ENCODE data around the gene ADAM11. TPM values are rescaled to one million over a fixed set of nuclear protein-coding genes. Genes with fewer than 3 reads are reported as not detected.

ADAM11 gene
- total RNA-seq, 1 donor from 2014 or later: 0.62 TPM

GRCh38 chr17:44826123-44826790 is 67.5 kb downstream of the ADAM11 start:
- Mint-ChIP-seq H3K27me3 (ENCODE audit: unreplicated experiment) (peaks cover 4% of the 10 kb centered on the region), H3K36me3 (ENCODE audit: low read depth, unreplicated experiment) (no peaks in the 10 kb centered on the region), H3K9me3 (ENCODE audit: unreplicated experiment) (no peaks in the 10 kb centered on the region), H3K4me3 (ENCODE audit: unreplicated experiment) (no peak overlapping the region), H3K27ac (ENCODE audit: unreplicated experiment) (no peak overlapping the region), H3K4me1 (ENCODE audit: unreplicated experiment) (peaks cover 6% of the 10 kb centered on the region)
- TF ChIP-seq, protein P1, sequence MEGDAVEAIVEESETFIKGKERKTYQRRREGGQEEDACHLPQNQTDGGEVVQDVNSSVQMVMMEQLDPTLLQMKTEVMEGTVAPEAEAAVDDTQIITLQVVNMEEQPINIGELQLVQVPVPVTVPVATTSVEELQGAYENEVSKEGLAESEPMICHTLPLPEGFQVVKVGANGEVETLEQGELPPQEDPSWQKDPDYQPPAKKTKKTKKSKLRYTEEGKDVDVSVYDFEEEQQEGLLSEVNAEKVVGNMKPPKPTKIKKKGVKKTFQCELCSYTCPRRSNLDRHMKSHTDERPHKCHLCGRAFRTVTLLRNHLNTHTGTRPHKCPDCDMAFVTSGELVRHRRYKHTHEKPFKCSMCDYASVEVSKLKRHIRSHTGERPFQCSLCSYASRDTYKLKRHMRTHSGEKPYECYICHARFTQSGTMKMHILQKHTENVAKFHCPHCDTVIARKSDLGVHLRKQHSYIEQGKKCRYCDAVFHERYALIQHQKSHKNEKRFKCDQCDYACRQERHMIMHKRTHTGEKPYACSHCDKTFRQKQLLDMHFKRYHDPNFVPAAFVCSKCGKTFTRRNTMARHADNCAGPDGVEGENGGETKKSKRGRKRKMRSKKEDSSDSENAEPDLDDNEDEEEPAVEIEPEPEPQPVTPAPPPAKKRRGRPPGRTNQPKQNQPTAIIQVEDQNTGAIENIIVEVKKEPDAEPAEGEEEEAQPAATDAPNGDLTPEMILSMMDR (IDR thresholded peaks at IDR 0.05; ENCODE audit: unreplicated experiment): no peak
- DNase-seq (ENCODE audit: low spot score): no peak

- DNase-seq (ENCODE audit: low spot score): no peak
- peaks cover 6% of the 10 kb centered on the region for H3K4me1 Mint-ChIP-seq (ENCODE audit: unreplicated experiment)
- no peak overlapping the region for H3K4me3 Mint-ChIP-seq (ENCODE audit: unreplicated experiment)
- no peaks in the 10 kb centered on the region for H3K36me3 Mint-ChIP-seq (ENCODE audit: low read depth, unreplicated experiment)
- H3K9me3 Mint-ChIP-seq (ENCODE audit: unreplicated experiment): no peaks in the 10 kb centered on the region
- TF ChIP-seq, protein P1 (IDR thresholded peaks at IDR 0.05; ENCODE audit: unreplicated experiment): no peak
- peaks cover 4% of the 10 kb centered on the region for H3K27me3 Mint-ChIP-seq (ENCODE audit: unreplicated experiment)
- H3K27ac Mint-ChIP-seq (ENCODE audit: unreplicated experiment): no peak overlapping the region
Measured at GRCh38 chr17:44827863-44828262, 69.1 kb downstream of the ADAM11 start.

GRCh38 chr17:44828919-44829522 is 70.2 kb downstream of the ADAM11 start:
- DNase-seq (ENCODE audit: low spot score): no peak

GRCh38 chr17:44829523-44830358 is 71.0 kb downstream of the ADAM11 start, which contains the start of gene GJC1:
Gene GJC1, minus strand, starts transcription at chr17:44830287. Its CDS starts 24,470 bp downstream, at chr17:44805817.
- no peaks in the 10 kb centered on the region for H3K36me3 Mint-ChIP-seq (ENCODE audit: low read depth, unreplicated experiment)
- peaks cover 6% of the 10 kb centered on the region for H3K4me1 Mint-ChIP-seq (ENCODE audit: unreplicated experiment)
- peak; percentile 59 for DNase-seq (ENCODE audit: low spot score)
- TF ChIP-seq, protein P1 (IDR thresholded peaks at IDR 0.05; ENCODE audit: unreplicated experiment): no peak
- H3K9me3 Mint-ChIP-seq (ENCODE audit: unreplicated experiment): no peaks in the 10 kb centered on the region
- peak within 1 kb of the TSS; percentile 85 for H3K27ac Mint-ChIP-seq (ENCODE audit: unreplicated experiment)
- peak within 1 kb of the TSS; percentile 98 for H3K4me3 Mint-ChIP-seq (ENCODE audit: unreplicated experiment)
- peaks cover 4% of the 10 kb centered on the region for H3K27me3 Mint-ChIP-seq (ENCODE audit: unreplicated experiment)

More at GRCh38 chr17:44828919-44829522, 70.2 kb downstream of the ADAM11 start:
- Mint-ChIP-seq H3K4me1 (ENCODE audit: unreplicated experiment) (peaks cover 6% of the 10 kb centered on the region), H3K9me3 (ENCODE audit: unreplicated experiment) (no peaks in the 10 kb centered on the region), H3K27me3 (ENCODE audit: unreplicated experiment) (peaks cover 4% of the 10 kb centered on the region), H3K4me3 (ENCODE audit: unreplicated experiment) (peak overlapping the region; percentile 98), H3K36me3 (ENCODE audit: low read depth, unreplicated experiment) (no peaks in the 10 kb centered on the region), H3K27ac (ENCODE audit: unreplicated experiment) (peak overlapping the region; percentile 85)
- TF ChIP-seq, protein P1 (IDR thresholded peaks at IDR 0.05; ENCODE audit: unreplicated experiment): no peak

All from endothelial cell (in vitro differentiated cells).